Measurements from ENCODE around the gene MBD5. TPM values are rescaled to one million over a fixed set of nuclear protein-coding genes. Genes with fewer than 3 reads are reported as not detected.

Gene MBD5
- polyA plus RNA-seq, 2 of the 4 experiments (the other 2 are of a cell fraction) = 5.4 to 24.1 TPM

GRCh38 chr2:148231858-148232257 lies 211.0 kb downstream of the MBD5 start:
- 86% methylated on average over 3 of the region's 3 CpGs for WGBS (ENCODE audit: missing lambda C conversion rate)
- ChIA-PET CTCF (no interaction called here), POLR2A (no interaction called here)
- Histone ChIP-seq H3K4me1 (no peaks in the 10 kb centered on the region), H3K27ac (no peak overlapping the region), H3K4me2 (no peak overlapping the region), H3K9me3 (peaks cover 4% of the 10 kb centered on the region; the same call in 1 of the 3 replicates), H3K4me3 (no peak overlapping the region)
- TF ChIP-seq PHF8 (IDR thresholded peaks at IDR 0.05; ENCODE audit: borderline replicate concordance, low read depth) (no peak), GATA3 (IDR thresholded peaks at IDR 0.05; ENCODE audit: borderline replicate concordance) (no peak), POLR2AphosphoS2 (conservative IDR thresholded peaks at IDR 0.05; ENCODE audit: low read length) (no peak), ELK1 (IDR thresholded peaks at IDR 0.05; ENCODE audit: low read depth, low read length) (no peak), CBX8 (IDR thresholded peaks at IDR 0.05) (no peak), CTCF (IDR thresholded peaks at IDR 0.05) (no peak), HDAC2 (IDR thresholded peaks at IDR 0.05) (no peak), ZSCAN20 (CRISPR knock-in tag; IDR thresholded peaks at IDR 0.05) (no peak), SREBF2 (IDR thresholded peaks at IDR 0.05) (no peak), ZFP36 (IDR thresholded peaks at IDR 0.05; ENCODE audit: borderline replicate concordance, partially characterized antibody) (no peak), RCOR1 (IDR thresholded peaks at IDR 0.05; ENCODE audit: low read depth, low read length) (no peak), BHLHE40 (IDR thresholded peaks at IDR 0.05; ENCODE audit: low read depth, low read length) (no peak)
- DNase-seq (ENCODE audit: low read depth in 1 of 2, low spot score in 1 of 2) (no peak), ATAC-seq (no peak), FAIRE-seq (no peak)

- no peaks in the 10 kb centered on the region for H3K4me1 ChIP-seq
- FAIRE-seq (no peak), ATAC-seq (no peak), DNase-seq (ENCODE audit: low read depth in 1 of 2, low spot score in 1 of 2) (no peak)
- WGBS (ENCODE audit: missing lambda C conversion rate) = 51% methylated on average over 1 of the region's 1 CpG
- no peak overlapping the region for H3K4me2 ChIP-seq
- TF ChIP-seq CEBPB (IDR thresholded peaks at IDR 0.05) (no peak), POLR2AphosphoS2 (conservative IDR thresholded peaks at IDR 0.05; ENCODE audit: low read length) (no peak), CHD2 (IDR thresholded peaks at IDR 0.05; ENCODE audit: low read length, partially characterized antibody) (no peak), MAFK (IDR thresholded peaks at IDR 0.05; ENCODE audit: partially characterized antibody) (no peak), FOXS1 (CRISPR knock-in tag; IDR thresholded peaks at IDR 0.05) (no peak), EHF (CRISPR knock-in tag; IDR thresholded peaks at IDR 0.05) (no peak), KDM5A (IDR thresholded peaks at IDR 0.05) (no peak), RAD21 (conservative IDR thresholded peaks at IDR 0.05 in 1 of 2, IDR thresholded peaks at IDR 0.05 in 1 of 2) (no peak), RCOR1 (IDR thresholded peaks at IDR 0.05; ENCODE audit: low read depth, low read length) (no peak), NFE2L2 (conservative IDR thresholded peaks at IDR 0.05; ENCODE audit: low read length) (no peak), HOXB13 (CRISPR knock-in tag; IDR thresholded peaks at IDR 0.05; ENCODE audit: low read depth) (no peak), EHMT2 (IDR thresholded peaks at IDR 0.05; ENCODE audit: low read depth) (no peak), ESRRA (IDR thresholded peaks at IDR 0.05; ENCODE audit: borderline replicate concordance, low read length) (no peak)
- peaks cover 13% of the 10 kb centered on the region; the same call in 1 of the 3 replicates for H3K9me3 ChIP-seq
- POLR2A ChIA-PET = no interaction called here
- H3K27ac ChIP-seq = no peak overlapping the region
- H3K4me3 ChIP-seq = no peak overlapping the region
- CTCF ChIA-PET = no interaction called here
Measured at GRCh38 chr2:148234143-148234542, 213.3 kb downstream of the MBD5 start.

- FAIRE-seq (no peak), ATAC-seq (no peak)
- POLR2A ChIA-PET = no interaction called here
Measured at GRCh38 chr2:148237911-148238310, 217.0 kb downstream of the MBD5 start.

More at GRCh38 chr2:148237911-148238310, 217.0 kb downstream of the MBD5 start:
- no peak overlapping the region for H3K4me3 ChIP-seq
- H3K9me3 ChIP-seq = peaks cover 29% of the 10 kb centered on the region; the same call in 2 of the 3 replicates
- no peaks in the 10 kb centered on the region for H3K4me1 ChIP-seq
- CTCF ChIA-PET = no interaction called here
- TF ChIP-seq REST (IDR thresholded peaks at IDR 0.05) (no peak), CHD2 (IDR thresholded peaks at IDR 0.05; ENCODE audit: low read length, partially characterized antibody) (no peak), NPAS2 (CRISPR knock-in tag; IDR thresholded peaks at IDR 0.05; ENCODE audit: borderline replicate concordance) (no peak), KDM1A (IDR thresholded peaks at IDR 0.05; ENCODE audit: low read depth) (no peak), NFE2L2 (conservative IDR thresholded peaks at IDR 0.05; ENCODE audit: low read length) (no peak)
- H3K27ac ChIP-seq = no peak overlapping the region
- no peak overlapping the region for H3K4me2 ChIP-seq
- DNase-seq (ENCODE audit: low read depth in 1 of 2, low spot score in 1 of 2) = no peak

Measured in A549 (cell line).